A549 (cell line): ENCODE measurements around the gene COMMD9. TPM values are rescaled to one million over a fixed set of nuclear protein-coding genes. Genes with fewer than 3 reads are reported as not detected.
"Not testable (repeated sequence)": the region's sequence is repeated elsewhere in the genome, so short reads cannot be mapped to it uniquely, and the experiment has no call there.

Source experiments
- ATAC-seq, 2 experiments: fragments of 200-7000 bp in 1 of 2; fragments of >200 bp in 1 of 2; cut with Nextera tagmentation in 1 of 2; cut with Tn5 transposase in 1 of 2; 3 replicates each; pipeline versions ENCODE4 v1.8.0 to v1.9.1; 2018 to 2020; ENCODE audit warnings: mild to moderate bottlenecking in 1 of 2, moderate library complexity in 1 of 2
- CTCF ChIA-PET: fragments of 300-600 bp; sonication (Branson Sonifier 250); formaldehyde crosslinking; extraction: SDS; loops from one replicate; lab custom pipeline; 2021; ENCODE audit warnings: antibody characterized with exemption, inconsistent platforms; lab: Yijun Ruan, JAX
- POLR2A ChIA-PET: fragments of 350-600 bp; formaldehyde crosslinking; extraction: SDS; loops from one replicate; lab custom pipeline; 2021; ENCODE audit warnings: antibody characterized with exemption, inconsistent platforms; lab: Yijun Ruan, JAX
- DNase-seq, 2 experiments: peaks; one replicate each; pipeline versions ENCODE4 v3.0.0 to v3.0.0-alpha.2; 2011 to 2016; ENCODE audit warnings: low read depth in 1 of 2, low spot score in 1 of 2
- FAIRE-seq: peaks from 2 replicates; lab custom pipeline; 2011; peaks lifted over from hg19 to GRCh38; lab: Jason Lieb, UNC
- H3K27ac ChIP-seq, 2 experiments: fragments of >200 bp; sonication (Bioruptor Twin); formaldehyde crosslinking; 3 replicates each; pipeline ENCODE4 v1.5.1; 2016 to 2017
- H3K4me1 ChIP-seq: fragments of >200 bp; sonication (Bioruptor Twin); formaldehyde crosslinking; 3 replicates; pipeline ENCODE4 v1.6.1; 2016
- H3K4me2 ChIP-seq: fragments of >200 bp; sonication (Bioruptor Twin); formaldehyde crosslinking; 3 replicates; pipeline ENCODE4 v1.6.1; 2016
- H3K4me3 ChIP-seq: fragments of >200 bp; sonication (Bioruptor Twin); formaldehyde crosslinking; 3 replicates; pipeline ENCODE4 v1.5.1; 2016
- H3K9me3 ChIP-seq: fragments of >200 bp; sonication (Bioruptor Twin); formaldehyde crosslinking; 3 replicates; pipeline ENCODE4 v1.6.1; 2016
- CEBPB ChIP-seq, 2 experiments: fragments of >200 bp in 1 of 2; sonication (Bioruptor Twin) in 1 of 2; formaldehyde crosslinking in 1 of 2; IDR thresholded peaks; 2 replicates each; pipeline ENCODE4 v1.6.1; 2012 to 2016
- CHD4 ChIP-seq: fragments of 200-600 bp; sonication (generic); IDR thresholded peaks from 2 replicates; pipeline ENCODE4 v1.6.1; 2016; ENCODE audit warnings: antibody characterized with exemption, mild to moderate bottlenecking, borderline replicate concordance
- EHMT2 ChIP-seq: fragments of 200-600 bp; sonication (generic); IDR thresholded peaks from 2 replicates; pipeline ENCODE4 v1.6.1; 2016; ENCODE audit warnings: antibody characterized with exemption, low read depth, mild to moderate bottlenecking, moderate library complexity
- GATA3 ChIP-seq: IDR thresholded peaks from 2 replicates; pipeline ENCODE4 v1.6.1; 2012; ENCODE audit warnings: borderline replicate concordance
- HEYL ChIP-seq: fragments of 250-450 bp; sonication (Bioruptor Pico); IDR thresholded peaks from 2 replicates; pipeline ENCODE4 v1.8.0; 2021; ENCODE audit warnings: mild to moderate bottlenecking, moderate library complexity
- JUN ChIP-seq, 2 experiments: fragments of >200 bp; sonication (Bioruptor Twin); formaldehyde crosslinking; IDR thresholded peaks; 2 replicates in 1 of 2; 3 replicates in 1 of 2; pipeline ENCODE4 v1.6.1; 2016 to 2017
- KDM5A ChIP-seq: fragments of 200-600 bp; sonication (generic); IDR thresholded peaks from 2 replicates; pipeline ENCODE4 v1.6.1; 2016; ENCODE audit warnings: antibody characterized with exemption, mild to moderate bottlenecking
- MAFK ChIP-seq: fragments of 450-650 bp; IDR thresholded peaks from 2 replicates; pipeline ENCODE4 v1.6.1; 2014; ENCODE audit not compliant: partially characterized antibody
- RAD21 ChIP-seq, 2 experiments: fragments of >200 bp in 1 of 2; sonication (Bioruptor Twin) in 1 of 2; formaldehyde crosslinking in 1 of 2; IDR thresholded peaks in 1 of 2; conservative IDR thresholded peaks in 1 of 2; 2 replicates in 1 of 2; 3 replicates in 1 of 2; pipeline ENCODE4 v1.6.1; 2012 to 2018; ENCODE audit warnings: inconsistent platforms in 1 of 2
- RCOR1 ChIP-seq: fragments of 150-350 bp; IDR thresholded peaks from 2 replicates; pipeline ENCODE4 v1.6.1; 2014; ENCODE audit warnings: antibody characterized with exemption, low read length, low read depth
- SMC3 ChIP-seq: fragments of >200 bp; sonication (Bioruptor Twin); formaldehyde crosslinking; IDR thresholded peaks from 3 replicates; pipeline ENCODE4 v1.6.1; 2018; ENCODE audit warnings: inconsistent platforms
- ZSCAN20 ChIP-seq: fragments of 250-450 bp; sonication (Bioruptor Pico); IDR thresholded peaks from 2 replicates; pipeline ENCODE4 v1.8.0; 2022; ENCODE audit warnings: mild to moderate bottlenecking, moderate library complexity
- WGBS: methylation state at CpG from one replicate; pipeline ENCODE4 v1.1.6; 2017; ENCODE audit errors: missing lambda C conversion rate; 5-methylcytosine and 5-hydroxymethylcytosine counted together
- polyA plus RNA-seq, 4 experiments: library from polyadenylated mRNA; depleted of rRNA in 3 of 4; stranded (reverse); fragments of >200 nt; fragmentation: RNase III in 1 of 4; extraction: RNeasy Plus Mini Kit Qiagen cat#74134 plus additional on column Dnase treatment in 1 of 4; gene quantifications; 2 replicates in 3 of 4; 3 replicates in 1 of 4; pipeline ENCODE4 v1.2.3, GENCODE V29; 2011 to 2017
- TF ChIP-seq, protein P1 (sequence below): fragments of >200 bp; sonication (Bioruptor Twin); formaldehyde crosslinking; IDR thresholded peaks from 3 replicates; pipeline ENCODE4 v1.6.1; 2016
- TF ChIP-seq, protein P2 (sequence below): fragments of 200-600 bp; sonication (generic); IDR thresholded peaks from 2 replicates; pipeline ENCODE4 v1.6.1; 2016; ENCODE audit warnings: antibody characterized with exemption, mild to moderate bottlenecking, moderate library complexity
- TF ChIP-seq, protein P3 (sequence below): fragments of >200 bp; sonication (Bioruptor Twin); formaldehyde crosslinking; IDR thresholded peaks from 2 replicates; pipeline ENCODE4 v1.6.1; 2016
- TF ChIP-seq, protein P4 (sequence below): IDR thresholded peaks from 2 replicates; pipeline ENCODE4 v1.6.1; 2012; ENCODE audit warnings: low read depth, borderline replicate concordance

COMMD9 gene
- polyA plus RNA-seq, 2 of the 4 experiments (the other 2 are of a cell fraction), result 36.3 to 37.3 TPM

DNA sequence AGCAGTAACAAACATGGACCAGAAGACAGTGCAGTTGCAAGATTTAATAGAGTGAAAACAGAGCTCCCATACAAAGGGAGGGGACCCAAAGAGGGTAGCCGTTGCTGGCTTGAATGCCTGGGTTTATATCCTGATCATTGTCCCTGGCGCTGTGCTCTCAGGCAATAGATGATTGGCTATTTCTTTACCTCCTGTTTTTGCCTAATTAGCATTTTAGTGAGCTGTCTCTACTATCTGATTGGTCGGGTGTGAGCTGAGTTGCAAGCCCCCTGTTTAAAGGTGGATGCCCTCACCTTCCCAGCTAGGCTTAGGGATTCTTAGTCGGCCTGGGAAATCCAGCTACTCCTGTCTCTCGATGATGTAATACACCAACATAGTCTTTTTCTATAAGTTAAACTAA lies 36.2 kb upstream of the COMMD9 start:
- H3K4me3 ChIP-seq, FAIRE-seq, DNase-seq, CTCF ChIA-PET, H3K4me2 ChIP-seq, H3K4me1 ChIP-seq, ATAC-seq, H3K9me3 ChIP-seq: not testable (repeated sequence)
- WGBS, result 44% methylated on average over 5 of the region's 5 CpGs
- peak; percentile 49 for TF ChIP-seq MAFK
- TF ChIP-seq, all 56 proteins: peak for 1; not testable (repeated sequence) for 55
- H3K27ac ChIP-seq, POLR2A ChIA-PET: not testable (repeated sequence)

DNA sequence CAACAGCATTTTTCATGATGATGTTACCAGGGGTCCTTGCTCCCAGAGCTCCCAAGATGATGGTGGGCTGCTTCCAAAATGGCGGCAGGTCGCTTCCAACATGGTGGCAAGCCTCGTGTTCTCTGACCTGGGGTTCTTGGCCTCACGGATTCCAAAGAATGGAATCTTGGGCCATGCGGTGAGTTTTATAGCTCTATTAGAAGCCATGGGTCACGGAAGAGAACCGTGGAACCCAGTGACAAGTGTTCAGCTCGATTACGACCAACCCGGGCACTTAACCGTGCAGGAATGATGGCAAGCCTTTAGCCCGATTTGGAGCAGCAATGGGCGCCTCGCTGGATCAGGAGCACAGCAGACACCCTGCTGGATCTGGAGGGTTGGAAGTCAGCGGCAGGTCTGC lies 35.7 kb upstream of the COMMD9 start:
- H3K4me1 ChIP-seq, H3K27ac ChIP-seq, CTCF ChIA-PET, POLR2A ChIA-PET, H3K9me3 ChIP-seq, DNase-seq, H3K4me3 ChIP-seq, ATAC-seq, H3K4me2 ChIP-seq, FAIRE-seq: not testable (repeated sequence)
- WGBS, result 64% methylated on average over 14 of the region's 15 CpGs

DNA sequence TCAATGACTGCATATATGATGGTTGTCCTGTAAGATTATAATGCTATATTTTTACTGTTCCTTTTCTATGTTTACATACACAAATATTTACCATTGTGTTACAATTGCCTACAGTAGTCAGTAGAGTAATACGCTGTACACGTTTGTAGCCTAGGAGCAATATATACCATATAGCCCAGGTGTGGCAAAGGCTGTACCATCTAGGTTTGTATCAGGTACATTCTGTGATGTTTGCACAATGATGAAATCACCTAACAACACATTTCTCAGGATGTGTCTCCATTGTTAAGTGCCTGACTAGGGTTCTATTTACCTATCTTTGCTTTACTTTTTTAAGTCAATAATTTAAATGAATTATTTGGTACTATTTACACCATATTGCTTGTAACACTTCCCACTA lies 28.8 kb upstream of the COMMD9 start:
- no peak for TF ChIP-seq MAFK
- TF ChIP-seq RCOR1, result no peak
- TF ChIP-seq HEYL (CRISPR knock-in tag), result no peak
- TF ChIP-seq ZSCAN20 (CRISPR knock-in tag), result no peak
- no peak for TF ChIP-seq GATA3
- no peak for TF ChIP-seq EHMT2
- TF ChIP-seq, protein P1, sequence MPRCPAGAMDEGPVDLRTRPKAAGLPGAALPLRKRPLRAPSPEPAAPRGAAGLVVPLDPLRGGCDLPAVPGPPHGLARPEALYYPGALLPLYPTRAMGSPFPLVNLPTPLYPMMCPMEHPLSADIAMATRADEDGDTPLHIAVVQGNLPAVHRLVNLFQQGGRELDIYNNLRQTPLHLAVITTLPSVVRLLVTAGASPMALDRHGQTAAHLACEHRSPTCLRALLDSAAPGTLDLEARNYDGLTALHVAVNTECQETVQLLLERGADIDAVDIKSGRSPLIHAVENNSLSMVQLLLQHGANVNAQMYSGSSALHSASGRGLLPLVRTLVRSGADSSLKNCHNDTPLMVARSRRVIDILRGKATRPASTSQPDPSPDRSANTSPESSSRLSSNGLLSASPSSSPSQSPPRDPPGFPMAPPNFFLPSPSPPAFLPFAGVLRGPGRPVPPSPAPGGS, result no peak
- no peak for TF ChIP-seq KDM5A
- TF ChIP-seq, protein P2, sequence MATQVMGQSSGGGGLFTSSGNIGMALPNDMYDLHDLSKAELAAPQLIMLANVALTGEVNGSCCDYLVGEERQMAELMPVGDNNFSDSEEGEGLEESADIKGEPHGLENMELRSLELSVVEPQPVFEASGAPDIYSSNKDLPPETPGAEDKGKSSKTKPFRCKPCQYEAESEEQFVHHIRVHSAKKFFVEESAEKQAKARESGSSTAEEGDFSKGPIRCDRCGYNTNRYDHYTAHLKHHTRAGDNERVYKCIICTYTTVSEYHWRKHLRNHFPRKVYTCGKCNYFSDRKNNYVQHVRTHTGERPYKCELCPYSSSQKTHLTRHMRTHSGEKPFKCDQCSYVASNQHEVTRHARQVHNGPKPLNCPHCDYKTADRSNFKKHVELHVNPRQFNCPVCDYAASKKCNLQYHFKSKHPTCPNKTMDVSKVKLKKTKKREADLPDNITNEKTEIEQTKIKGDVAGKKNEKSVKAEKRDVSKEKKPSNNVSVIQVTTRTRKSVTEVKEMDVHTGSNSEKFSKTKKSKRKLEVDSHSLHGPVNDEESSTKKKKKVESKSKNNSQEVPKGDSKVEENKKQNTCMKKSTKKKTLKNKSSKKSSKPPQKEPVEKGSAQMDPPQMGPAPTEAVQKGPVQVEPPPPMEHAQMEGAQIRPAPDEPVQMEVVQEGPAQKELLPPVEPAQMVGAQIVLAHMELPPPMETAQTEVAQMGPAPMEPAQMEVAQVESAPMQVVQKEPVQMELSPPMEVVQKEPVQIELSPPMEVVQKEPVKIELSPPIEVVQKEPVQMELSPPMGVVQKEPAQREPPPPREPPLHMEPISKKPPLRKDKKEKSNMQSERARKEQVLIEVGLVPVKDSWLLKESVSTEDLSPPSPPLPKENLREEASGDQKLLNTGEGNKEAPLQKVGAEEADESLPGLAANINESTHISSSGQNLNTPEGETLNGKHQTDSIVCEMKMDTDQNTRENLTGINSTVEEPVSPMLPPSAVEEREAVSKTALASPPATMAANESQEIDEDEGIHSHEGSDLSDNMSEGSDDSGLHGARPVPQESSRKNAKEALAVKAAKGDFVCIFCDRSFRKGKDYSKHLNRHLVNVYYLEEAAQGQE, result no peak
- TF ChIP-seq CHD4, result no peak
- TF ChIP-seq, protein P3, sequence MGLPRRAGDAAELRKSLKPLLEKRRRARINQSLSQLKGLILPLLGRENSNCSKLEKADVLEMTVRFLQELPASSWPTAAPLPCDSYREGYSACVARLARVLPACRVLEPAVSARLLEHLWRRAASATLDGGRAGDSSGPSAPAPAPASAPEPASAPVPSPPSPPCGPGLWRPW, result no peak
- TF ChIP-seq RAD21 (conservative IDR thresholded peaks at IDR 0.05 in 1 of 2, IDR thresholded peaks at IDR 0.05 in 1 of 2), result no peak
- TF ChIP-seq SMC3, result no peak
- TF ChIP-seq CEBPB (IDR thresholded peaks at IDR 0.05), result no peak
- TF ChIP-seq JUN (IDR thresholded peaks at IDR 0.05), result no peak
- TF ChIP-seq, protein P4, sequence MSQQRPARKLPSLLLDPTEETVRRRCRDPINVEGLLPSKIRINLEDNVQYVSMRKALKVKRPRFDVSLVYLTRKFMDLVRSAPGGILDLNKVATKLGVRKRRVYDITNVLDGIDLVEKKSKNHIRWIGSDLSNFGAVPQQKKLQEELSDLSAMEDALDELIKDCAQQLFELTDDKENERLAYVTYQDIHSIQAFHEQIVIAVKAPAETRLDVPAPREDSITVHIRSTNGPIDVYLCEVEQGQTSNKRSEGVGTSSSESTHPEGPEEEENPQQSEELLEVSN, result no peak
- H3K4me2 ChIP-seq, result no peak overlapping the region
- no peak overlapping the region for H3K27ac ChIP-seq
- H3K4me1 ChIP-seq, result peaks cover 11% of the 10 kb centered on the region
- CTCF ChIA-PET, result interaction anchor here (1.3 to 1.9 kb wide), 4 partner anchors 14 to 59 kb away, joined by 4 read pairs; no protein-coding TSS in a partner anchor
- H3K9me3 ChIP-seq, result no peaks in the 10 kb centered on the region
- ATAC-seq (no peak), FAIRE-seq (peak; percentile 59), DNase-seq (no peak)
- H3K4me3 ChIP-seq, result no peak overlapping the region
- POLR2A ChIA-PET, result no interaction called here
- WGBS, result 4% methylated on average over 2 of the region's 2 CpGs
